ENCODE measurements around the gene TMCC3. TPM values are rescaled to one million over a fixed set of nuclear protein-coding genes. Genes with fewer than 3 reads are reported as not detected.

Gene TMCC3
- total RNA-seq, 1 donor from 2014 or later: 6.0 TPM

- DNase-seq (ENCODE audit: low read depth): no peak
These were observed 114.8 kb downstream of the TMCC3 start for GRCh38 chr12:94535510-94535921.

DNA sequence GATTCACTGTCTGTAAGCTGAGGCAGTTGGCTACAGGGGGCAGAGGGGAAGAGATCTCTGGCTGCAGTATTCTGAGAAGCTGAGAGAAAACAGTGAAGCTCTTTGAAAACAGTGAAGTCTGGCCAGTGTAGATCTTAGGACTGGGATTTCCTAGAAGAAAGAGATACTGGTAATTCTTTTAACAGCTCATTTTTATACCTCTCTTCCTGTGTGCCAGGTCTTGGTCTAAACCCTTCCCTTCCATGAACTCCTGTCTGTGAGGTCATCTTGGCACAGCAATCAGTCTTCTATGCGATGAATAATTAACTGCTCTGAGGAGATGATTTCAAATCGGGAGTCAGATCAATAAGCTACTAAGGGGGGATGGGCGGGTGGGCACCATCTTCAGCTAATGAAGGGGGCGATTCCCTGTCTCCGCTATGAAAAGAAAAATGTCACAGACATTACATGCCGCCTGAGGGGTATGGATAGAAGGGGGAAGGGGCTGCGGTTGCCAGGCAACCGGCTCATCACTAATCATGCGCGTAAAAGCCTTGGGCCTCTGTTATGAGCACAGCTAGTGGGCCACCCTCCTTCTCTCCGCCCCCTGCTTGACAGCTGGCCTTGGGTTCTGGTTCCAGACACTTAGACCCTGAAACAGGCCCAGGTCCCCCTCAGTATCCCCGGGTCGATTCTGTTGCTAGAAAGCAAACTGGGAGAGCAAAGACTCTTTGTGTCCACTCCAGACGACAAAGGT is 115.4 kb downstream of the TMCC3 start:
- DNase-seq (ENCODE audit: low read depth): no peak

GRCh38 chr12:94534278-94534677 is 116.1 kb downstream of the TMCC3 start:
- no peak for DNase-seq (ENCODE audit: low read depth)

- peak; percentile 74 for DNase-seq (ENCODE audit: low read depth)
These were observed 117.6 kb downstream of the TMCC3 start for GRCh38 chr12:94532490-94533422.

DNA sequence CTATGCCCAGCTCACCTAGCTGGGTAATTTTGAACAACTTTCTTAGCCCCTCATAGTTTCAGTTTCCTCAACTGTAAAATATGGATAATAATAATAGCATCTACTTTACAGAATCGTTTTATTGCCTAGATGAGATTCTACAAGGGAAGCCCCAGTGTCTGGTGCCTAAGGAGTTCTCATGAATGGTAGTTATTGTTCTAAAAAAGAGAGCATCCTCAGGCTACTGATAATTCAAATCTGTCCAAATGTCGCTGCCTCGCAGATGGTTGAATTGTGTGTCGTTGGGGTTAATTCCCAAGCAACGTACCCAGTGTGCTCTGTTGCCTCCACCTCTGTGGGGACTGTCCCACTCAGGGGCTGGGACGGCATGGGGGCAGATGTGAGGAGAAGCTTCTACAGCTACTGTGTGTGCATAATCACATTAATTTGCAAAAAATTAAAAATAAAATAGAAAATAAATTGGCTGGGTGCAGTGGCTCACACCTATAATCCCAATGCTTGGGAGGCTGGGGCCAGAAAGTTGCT is 119.1 kb downstream of the TMCC3 start:
- DNase-seq (ENCODE audit: low read depth): no peak

DNA sequence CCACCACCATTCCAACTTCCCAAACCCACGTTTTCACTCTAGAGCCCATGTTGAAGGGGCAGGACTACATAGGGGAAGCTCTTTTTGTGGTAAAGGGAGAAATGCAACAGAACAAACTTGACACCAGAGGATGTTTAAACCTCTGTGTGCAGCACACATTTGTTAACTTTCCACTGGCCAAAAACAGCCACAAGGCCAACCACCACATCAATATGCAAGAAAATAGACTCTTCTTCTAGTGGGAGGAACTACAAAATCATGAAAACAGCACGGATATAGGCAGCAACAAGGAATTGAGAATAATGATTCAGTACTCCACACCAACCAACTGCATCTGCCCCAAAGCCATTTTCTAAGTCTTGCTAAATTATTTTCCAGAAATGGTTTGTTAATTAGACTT is 124.4 kb downstream of the TMCC3 start:
- DNase-seq (ENCODE audit: low read depth): no peak

Small RNA genes within 50 kb of the gene (microRNA-seq; reads per million reads assigned to microRNA genes)
- gene MIR5700: not detected

Other genes starting within 250 kb of the TMCC3 start
- gene CEP83, start 190.7 kb downstream of the TMCC3 start, total RNA-seq: 9.8 and 14.7 TPM in 2 replicates